WERI-Rb-1 (cell line): ENCODE results near the gene SMPD3.

Experiments used
- DNase-seq: peaks from one replicate; pipeline ENCODE4 v3.0.0-alpha.2; 2020
- H3K27ac ChIP-seq: fragments of 250-450 bp; sonication (Bioruptor Pico); 2 replicates; pipeline ENCODE4 v1.5.1; 2020; ENCODE audit warnings: mild to moderate bottlenecking, moderate library complexity
- H3K27me3 ChIP-seq: fragments of 250-450 bp; sonication (Bioruptor Pico); 2 replicates; pipeline ENCODE4 v1.5.1; 2021; ENCODE audit warnings: mild to moderate bottlenecking, low read depth, moderate library complexity; ENCODE audit not compliant: insufficient read depth, severe bottlenecking
- H3K36me3 ChIP-seq: fragments of 250-450 bp; sonication (Bioruptor Pico); 2 replicates; pipeline ENCODE4 v1.5.1; 2020; ENCODE audit warnings: mild to moderate bottlenecking, moderate library complexity
- H3K4me3 ChIP-seq: 2 replicates; pipeline ENCODE4 v1.5.1; 2011; ENCODE audit warnings: low read depth, mild to moderate bottlenecking, control low read depth, low read length
- H3K9me3 ChIP-seq: fragments of 250-450 bp; sonication (Bioruptor Pico); 2 replicates; pipeline ENCODE4 v1.5.1; 2021; ENCODE audit warnings: mild to moderate bottlenecking, moderate library complexity; ENCODE audit not compliant: severe bottlenecking
- CTCF ChIP-seq: IDR thresholded peaks from 2 replicates; pipeline ENCODE4 v1.5.1; 2011; ENCODE audit warnings: low read depth, mild to moderate bottlenecking, control low read depth, inconsistent platforms, low read length

The SMPD3 gene

GRCh38 chr16:68386628-68387027 is 61.7 kb downstream of the SMPD3 start:
- TF ChIP-seq CTCF: no peak
- DNase-seq: no peak
- no peaks in the 10 kb centered on the region for H3K27me3 ChIP-seq
- no peak overlapping the region for H3K27ac ChIP-seq
- no peaks in the 10 kb centered on the region for H3K36me3 ChIP-seq
- no peaks in the 10 kb centered on the region for H3K9me3 ChIP-seq
- H3K4me3 ChIP-seq: no peak overlapping the region

- no peak overlapping the region for H3K27ac ChIP-seq
- H3K36me3 ChIP-seq: no peaks in the 10 kb centered on the region
- no peaks in the 10 kb centered on the region for H3K9me3 ChIP-seq
- no peak for DNase-seq
- H3K4me3 ChIP-seq: no peak overlapping the region
- no peak for TF ChIP-seq CTCF
- H3K27me3 ChIP-seq: no peaks in the 10 kb centered on the region
Observed at GRCh38 chr16:68385371-68385770, 62.9 kb downstream of the SMPD3 start.

- no peak for DNase-seq
- no peaks in the 10 kb centered on the region for H3K36me3 ChIP-seq
- H3K27ac ChIP-seq: no peak overlapping the region
- H3K27me3 ChIP-seq: no peaks in the 10 kb centered on the region
- no peak overlapping the region for H3K4me3 ChIP-seq
- TF ChIP-seq CTCF: peak; percentile 18; the same call in 1 of the 2 replicates
- H3K9me3 ChIP-seq: no peaks in the 10 kb centered on the region
Observed at GRCh38 chr16:68384288-68385161, 63.8 kb downstream of the SMPD3 start.

- no peaks in the 10 kb centered on the region for H3K36me3 ChIP-seq
Observed at GRCh38 chr16:68383858-68384257, 64.5 kb downstream of the SMPD3 start.

DNA sequence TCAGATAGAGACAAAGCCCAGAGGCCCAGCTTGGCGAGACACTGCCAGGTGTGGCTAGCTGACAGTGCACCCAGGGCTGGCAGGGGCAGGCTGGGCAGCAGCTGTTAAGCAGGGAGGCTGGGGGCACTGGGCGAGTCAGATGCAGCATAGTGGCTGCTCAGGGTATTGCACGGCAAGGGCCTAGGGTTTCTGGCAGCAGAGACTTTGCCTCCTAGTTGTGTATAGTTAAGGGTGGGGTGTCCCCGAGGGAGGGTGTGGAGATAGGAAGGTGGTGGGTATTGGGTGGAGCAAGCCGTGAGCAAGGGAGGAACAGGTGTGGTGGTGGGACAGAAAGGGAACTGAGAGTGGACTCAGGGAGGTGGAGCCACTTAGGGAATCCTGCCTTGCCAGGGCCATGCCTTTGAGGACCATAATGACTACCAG is 66.0 kb downstream of the SMPD3 start:
- no peak overlapping the region for H3K4me3 ChIP-seq
- H3K27me3 ChIP-seq: no peaks in the 10 kb centered on the region
- peak; percentile 59 for TF ChIP-seq CTCF
- no peaks in the 10 kb centered on the region for H3K36me3 ChIP-seq
- no peak overlapping the region for H3K27ac ChIP-seq
- no peaks in the 10 kb centered on the region for H3K9me3 ChIP-seq
- no peak for DNase-seq

More at GRCh38 chr16:68383858-68384257, 64.5 kb downstream of the SMPD3 start:
- DNase-seq: no peak
- no peaks in the 10 kb centered on the region for H3K27me3 ChIP-seq
- TF ChIP-seq CTCF: no peak
- no peak overlapping the region for H3K4me3 ChIP-seq
- no peak overlapping the region for H3K27ac ChIP-seq
- H3K9me3 ChIP-seq: no peaks in the 10 kb centered on the region
